GM03348 (cell line): ENCODE measurements around the gene DGKD.
"Not testable (repeated sequence)": the region's sequence is repeated elsewhere in the genome, so short reads cannot be mapped to it uniquely, and the experiment has no call there.

Experiments used
- DNase-seq: peaks from one replicate; pipeline ENCODE4 v3.0.0; 2012; ENCODE audit warnings: low spot score

DGKD gene

DNA sequence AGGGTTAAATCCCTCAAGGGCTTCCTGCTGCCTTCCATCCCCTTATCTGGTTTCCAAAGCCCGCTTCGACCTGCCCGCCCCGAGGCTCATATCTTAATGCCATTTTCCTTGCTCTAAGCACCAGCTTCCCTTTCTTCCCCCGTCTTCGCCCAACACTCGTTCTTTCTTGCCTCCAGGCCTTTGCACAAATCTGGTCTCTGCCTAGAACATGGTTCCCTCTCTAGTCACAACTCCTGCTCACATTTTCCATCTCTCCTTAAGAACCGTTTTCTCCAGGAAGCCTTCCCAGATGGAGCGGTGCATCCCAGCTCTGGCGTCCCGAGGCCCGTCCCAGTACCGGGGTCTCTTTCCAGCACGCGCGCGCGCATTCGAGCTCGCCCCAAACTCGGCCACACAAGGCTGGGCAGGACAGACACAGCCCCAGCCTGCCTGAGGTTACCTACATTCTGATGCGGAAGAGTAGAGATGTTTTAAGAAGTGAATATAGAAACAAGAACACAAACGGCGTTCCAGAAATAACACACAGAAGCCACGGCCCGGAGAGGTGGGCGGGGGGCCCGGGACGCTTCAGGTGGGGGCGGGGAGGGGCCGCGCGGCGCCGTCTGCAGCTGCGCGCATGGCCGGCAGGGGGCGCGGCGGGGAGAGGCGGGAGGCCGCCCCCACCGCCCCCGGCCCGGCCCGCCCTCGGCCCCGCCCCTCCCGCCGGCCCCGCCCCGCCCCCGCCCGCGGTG, at the start of gene DGKD:
Gene DGKD, plus strand, starts transcription at position 726 of the 731 bp plus-strand sequence. CDS start 25 bp downstream, outside the sequence.
- DNase-seq, result peak; percentile 99

GRCh38 chr2:233307565-233307964, 46.7 kb upstream of the DGKD start, which contains the start of gene SAG:
SAG (plus strand) TSS chr2:233307816; CDS start chr2:233309190, 1,374 bp downstream.
- no peak for DNase-seq

- DNase-seq, result no peak
Observed at GRCh38 chr2:233311241-233311926, 42.9 kb upstream of the DGKD start.

DNA sequence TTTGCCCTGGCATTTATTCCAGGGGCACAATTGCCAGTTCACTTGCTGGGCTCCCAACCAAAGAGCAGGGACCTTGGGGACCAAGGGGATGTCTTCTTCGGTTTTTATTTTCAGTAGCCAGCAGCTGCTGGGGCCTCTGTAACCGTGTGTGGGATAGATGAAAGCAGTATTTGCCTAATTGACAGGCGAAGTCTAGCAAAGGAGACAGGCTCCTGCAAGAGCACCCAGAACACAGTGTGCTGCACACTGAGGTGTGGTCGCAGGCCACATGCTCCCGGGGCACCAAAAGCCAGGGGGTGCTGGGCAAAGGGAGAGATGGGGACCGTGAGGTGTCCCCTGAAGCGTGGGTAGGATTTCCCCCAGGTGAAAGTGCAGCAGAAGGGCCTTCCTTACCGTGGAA, 41.4 kb upstream of the DGKD start:
- DNase-seq, result no peak

DNA sequence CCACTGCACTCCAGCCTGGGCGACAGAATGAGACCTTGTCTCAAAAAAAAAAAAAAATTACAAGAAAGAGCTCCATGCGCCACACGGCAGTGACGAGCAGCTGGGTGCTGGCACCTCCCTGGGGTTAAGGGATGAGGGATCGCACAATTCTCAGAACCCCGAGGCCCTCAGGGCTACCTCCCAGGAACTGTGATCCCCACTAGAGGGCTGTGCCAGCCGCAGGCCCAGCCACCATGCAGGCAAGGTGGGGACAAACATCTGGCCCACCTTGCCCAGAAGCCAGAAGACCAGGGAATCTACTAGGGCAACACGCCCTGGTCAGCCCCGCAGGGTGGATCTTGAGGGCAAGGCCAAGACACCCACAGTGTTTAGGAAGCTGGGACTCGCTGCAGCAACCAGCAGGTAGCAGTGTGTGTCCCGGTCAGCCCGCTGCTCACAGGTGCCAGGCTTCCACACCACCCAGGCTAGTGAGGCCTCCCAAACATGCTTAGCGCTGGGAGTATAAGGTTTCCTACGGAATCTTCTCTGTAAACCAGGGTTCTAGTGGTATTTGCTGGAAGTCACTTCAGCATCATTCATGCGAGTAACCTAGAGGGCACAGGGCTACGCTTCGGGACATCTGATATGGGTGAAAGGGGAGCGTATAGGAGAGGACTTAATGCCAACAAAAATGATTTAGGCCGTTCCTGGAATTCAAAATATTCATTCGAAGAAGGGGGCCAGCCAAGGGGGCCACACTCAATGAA, 39.9 kb upstream of the DGKD start:
- no peak for DNase-seq

- DNase-seq, result no peak
Observed at GRCh38 chr2:233317196-233317943, 36.9 kb upstream of the DGKD start.

DNA sequence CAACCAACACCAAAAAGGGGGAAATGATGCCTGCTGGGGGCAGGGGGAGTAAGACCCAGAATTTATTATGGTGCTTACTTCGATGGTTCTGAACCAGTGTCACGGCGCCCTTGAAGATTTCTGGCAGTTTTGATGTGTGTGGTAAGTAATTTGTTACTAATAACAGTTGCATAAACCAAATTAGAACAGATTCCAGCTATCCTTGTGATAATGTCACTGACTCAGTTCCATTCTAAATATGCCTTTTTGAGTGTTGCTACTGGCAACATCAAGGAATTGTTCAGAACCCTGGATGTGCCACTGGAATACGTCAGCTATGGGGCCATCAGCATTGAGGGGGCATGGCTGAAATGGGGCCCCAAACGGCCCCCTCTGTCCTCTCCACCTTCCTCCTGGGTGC, 35.0 kb upstream of the DGKD start:
- DNase-seq, result no peak

GRCh38 chr2:233320470-233320869, 33.8 kb upstream of the DGKD start:
- no peak for DNase-seq

- DNase-seq, result no peak
Observed at GRCh38 chr2:233321166-233321565, 33.1 kb upstream of the DGKD start.

- no peak for DNase-seq
Observed at GRCh38 chr2:233323851-233324250, 30.4 kb upstream of the DGKD start.

DNA sequence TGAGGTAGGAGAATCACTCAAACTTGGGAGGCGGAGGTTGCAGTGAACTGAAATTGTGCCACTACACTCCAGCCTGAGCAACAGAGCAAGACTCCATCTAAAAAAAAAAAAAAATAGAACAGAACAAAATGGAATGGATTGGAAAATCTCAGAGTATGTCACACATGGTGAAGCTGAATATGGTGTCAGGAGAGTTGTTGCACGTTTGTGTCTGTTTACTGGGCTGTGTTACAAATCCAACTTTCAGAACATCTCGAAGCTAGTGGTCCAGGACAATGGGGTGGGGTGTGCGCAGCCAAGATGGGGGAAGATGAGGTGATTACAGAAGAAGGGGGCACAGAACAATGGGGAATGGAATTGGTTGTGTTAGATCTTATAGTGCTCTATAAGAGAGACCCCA, 29.0 kb upstream of the DGKD start:
- DNase-seq, result no peak

- no peak for DNase-seq
Observed at GRCh38 chr2:233325814-233326213, 28.5 kb upstream of the DGKD start.

DNA sequence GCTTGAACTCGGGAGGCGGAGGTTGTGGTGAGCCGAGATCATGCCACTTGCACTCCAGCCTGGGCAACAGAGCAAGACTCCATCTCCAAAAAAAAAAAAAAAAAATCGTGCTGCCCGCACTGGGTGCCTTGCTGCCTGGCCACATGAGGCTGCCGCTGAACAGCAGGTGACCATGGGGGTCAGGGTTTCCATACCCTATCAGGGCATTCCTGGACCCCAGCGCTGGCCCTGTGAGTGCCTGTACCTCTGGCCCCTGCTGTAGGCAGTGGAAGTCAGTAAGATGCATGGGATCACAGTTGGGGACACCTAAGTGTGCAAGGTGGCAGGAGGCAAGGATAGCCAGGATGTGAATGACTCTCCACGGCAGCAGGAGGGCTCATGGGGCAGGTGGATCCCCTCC, 27.8 kb upstream of the DGKD start:
- no peak for DNase-seq

DNA sequence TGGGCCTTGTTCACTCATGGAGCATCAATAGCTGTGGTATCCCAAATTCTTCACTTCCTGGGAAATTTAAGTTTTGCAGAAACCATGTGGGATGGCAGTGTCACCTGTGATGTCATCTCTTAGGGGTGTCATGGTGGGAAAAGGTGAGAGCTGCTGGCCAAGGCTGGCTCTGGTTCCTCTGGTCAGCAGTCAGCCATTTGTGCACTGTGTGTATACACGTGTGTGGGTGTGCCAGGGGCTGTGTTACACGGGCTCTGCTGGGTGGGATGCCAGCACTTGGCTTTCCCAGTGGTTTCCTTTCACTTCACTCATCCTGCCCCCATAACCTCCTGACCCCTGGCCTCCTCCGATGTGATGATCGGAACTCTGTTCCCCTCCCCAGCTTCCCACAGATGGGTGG, 25.4 kb upstream of the DGKD start:
- DNase-seq, result no peak

GRCh38 chr2:233329489-233330135, 24.7 kb upstream of the DGKD start:
- DNase-seq, result no peak

DNA sequence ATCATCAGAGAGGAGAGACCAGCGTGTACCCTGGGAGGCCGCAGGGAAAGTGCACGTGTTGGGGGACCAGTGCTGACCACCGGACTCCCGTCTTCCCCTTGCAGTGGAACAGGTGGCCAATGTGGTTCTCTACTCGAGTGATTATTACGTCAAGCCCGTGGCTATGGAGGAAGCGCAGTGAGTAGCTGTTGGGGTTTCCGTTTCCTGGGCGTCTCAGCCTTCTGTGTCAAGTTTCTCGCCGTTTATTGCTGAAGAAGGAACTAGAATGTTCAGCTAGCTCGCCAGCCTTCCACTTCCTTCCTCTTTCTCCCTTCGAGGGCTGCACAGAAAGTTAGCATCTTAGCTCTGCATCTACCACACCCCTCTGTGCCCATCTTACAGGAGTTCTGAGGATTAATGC, 22.8 kb upstream of the DGKD start:
- no peak for DNase-seq

GRCh38 chr2:233332125-233332524, 22.2 kb upstream of the DGKD start:
- DNase-seq, result no peak

GRCh38 chr2:233334915-233335314, 19.4 kb upstream of the DGKD start:
- DNase-seq, result no peak

- not testable (repeated sequence) for DNase-seq
Observed at GRCh38 chr2:233336091-233336490, 18.2 kb upstream of the DGKD start.

DNA sequence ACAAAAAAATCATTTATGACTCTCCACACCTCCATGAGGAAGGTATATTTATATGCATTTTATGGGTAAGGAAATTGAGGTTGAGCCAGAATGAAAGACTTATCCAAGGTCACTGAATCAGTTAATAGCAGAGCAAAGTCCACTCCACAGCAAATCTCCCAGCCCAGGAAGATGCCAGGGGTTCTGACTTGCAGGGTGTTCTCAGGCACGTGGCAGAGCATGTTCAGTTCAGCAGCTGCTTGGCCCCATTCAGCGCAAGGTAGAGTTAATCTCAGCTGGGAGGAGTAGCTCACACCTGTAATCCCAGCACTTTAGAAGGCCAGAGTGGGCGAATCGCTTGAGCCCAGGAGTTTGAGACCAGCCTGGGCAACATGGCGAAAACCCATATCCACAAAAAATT, 17.8 kb upstream of the DGKD start:
- no peak for DNase-seq

GRCh38 chr2:233338046-233338445, 16.2 kb upstream of the DGKD start:
- DNase-seq, result no peak
